GM12878 (cell line): ENCODE measurements around the gene NKD2. TPM values are rescaled to one million over a fixed set of nuclear protein-coding genes. Genes with fewer than 3 reads are reported as not detected.

Experiments
- ATAC-seq: fragments of 200-7000 bp; cut with Tn5 transposase; 3 replicates; pipeline ENCODE4 v1.9.1; 2020; ENCODE audit warnings: mild to moderate bottlenecking, moderate library complexity
- BruUV-seq: library from RNA; stranded (reverse); fragments of 400-500 nt; replicated peaks from 2 replicates; lab custom pipeline; 2021; lab: Mats Ljungman, UMichigan
- CTCF ChIA-PET: fragments of 300-600 bp; sonication (Branson Sonifier 250); formaldehyde crosslinking; extraction: SDS; loops from one replicate; lab custom pipeline; 2021; ENCODE audit warnings: inconsistent platforms; lab: Yijun Ruan, JAX
- POLR2A ChIA-PET: fragments of 350-600 bp; formaldehyde crosslinking; extraction: SDS; loops from one replicate; lab custom pipeline; 2021; ENCODE audit warnings: inconsistent platforms; lab: Charles Lee
- RAD21 ChIA-PET: fragments of 300-600 bp; sonication (Branson Sonifier 250); formaldehyde crosslinking; loops from one replicate; lab custom pipeline; 2023; ENCODE audit warnings: antibody characterized with exemption; ENCODE audit not compliant: unreplicated experiment; lab: Charles Lee
- SMC1A ChIA-PET: fragments of 300-600 bp; sonication (Branson Sonifier 250); formaldehyde crosslinking; loops from one replicate; lab custom pipeline; 2023; ENCODE audit not compliant: unreplicated experiment, uncharacterized antibody; lab: Charles Lee
- DNase-seq: peaks from one replicate; pipeline ENCODE4 v3.0.0-alpha.2; 2011; ENCODE audit warnings: low read depth, low spot score
- FAIRE-seq: peaks from 3 replicates; lab custom pipeline; 2011; peaks lifted over from hg19 to GRCh38; lab: Jason Lieb, UNC
- H2AFZ ChIP-seq: 2 replicates; pipeline ENCODE4 v1.6.0; 2011; ENCODE audit warnings: low read depth, low read length, control low read depth; ENCODE audit not compliant: control insufficient read depth
- H3K27ac ChIP-seq: 2 replicates; pipeline ENCODE4 v1.5.1; 2011; ENCODE audit warnings: control low read depth; ENCODE audit not compliant: control insufficient read depth, insufficient read depth
- H3K27me3 ChIP-seq, 2 experiments: replicated peaks in 1 of 2; 2 replicates each; pipeline versions ENCODE4 v1.6.0 to v1.6.1; 2011; ENCODE audit warnings: low read length in 1 of 2; ENCODE audit not compliant: control insufficient read depth in 2 of 2, insufficient read depth in 2 of 2
- H3K36me3 ChIP-seq, 2 experiments: 2 replicates each; pipeline ENCODE4 v1.5.1; 2011; ENCODE audit warnings: low read length in 1 of 2; ENCODE audit not compliant: control insufficient read depth in 2 of 2, insufficient read depth in 2 of 2
- H3K4me1 ChIP-seq: 2 replicates; pipeline ENCODE4 v1.6.1; 2011; ENCODE audit warnings: mild to moderate bottlenecking, low read length, moderate library complexity, mixed read lengths; ENCODE audit not compliant: control insufficient read depth, insufficient read depth
- H3K4me2 ChIP-seq: 2 replicates; pipeline ENCODE4 v1.6.0; 2011; ENCODE audit warnings: control low read depth; ENCODE audit not compliant: control insufficient read depth, insufficient read depth
- H3K4me3 ChIP-seq: fragments of 200-600 bp; sonication (generic); 2 replicates; pipeline ENCODE4 v1.5.1; 2016
- H3K79me2 ChIP-seq: 2 replicates; pipeline ENCODE4 v1.6.0; 2011; ENCODE audit warnings: low read length; ENCODE audit not compliant: control insufficient read depth, insufficient read depth
- H3K9ac ChIP-seq: 2 replicates; pipeline ENCODE4 v1.8.0; 2011; ENCODE audit warnings: low read length, control low read depth, mixed read lengths; ENCODE audit not compliant: control insufficient read depth, insufficient read depth
- H3K9me3 ChIP-seq: replicated peaks from 3 replicates; pipeline ENCODE4 v1.5.1; 2011; ENCODE audit warnings: mild to moderate bottlenecking, low read length; ENCODE audit not compliant: control insufficient read depth, insufficient read depth
- H4K20me1 ChIP-seq: 2 replicates; pipeline ENCODE4 v1.6.0; 2011; ENCODE audit not compliant: control insufficient read depth, insufficient read depth
- BMI1 ChIP-seq: fragments of 450-650 bp; IDR thresholded peaks from 2 replicates; pipeline ENCODE4 v1.6.1; 2016; ENCODE audit warnings: mild to moderate bottlenecking, moderate library complexity, borderline replicate concordance
- HSF1 ChIP-seq: fragments of 150-350 bp; IDR thresholded peaks from 2 replicates; pipeline ENCODE4 v1.6.1; 2014; ENCODE audit warnings: mild to moderate bottlenecking, low read depth, low read length
- NFIC ChIP-seq: IDR thresholded peaks from 2 replicates; pipeline ENCODE4 v1.6.1; 2012; ENCODE audit warnings: low read depth, mild to moderate bottlenecking, inconsistent platforms, low read length, moderate library complexity
- ZBTB33 ChIP-seq: fragments of 450-650 bp; IDR thresholded peaks from 2 replicates; pipeline ENCODE4 v1.6.1; 2017; ENCODE audit warnings: mild to moderate bottlenecking
- WGBS: methylation state at CpG from one replicate; pipeline ENCODE4 v1.1.6; 2016; ENCODE audit warnings: low lambda C conversion rate; ENCODE audit not compliant: insufficient replicate concordance, insufficient coverage; ENCODE audit errors: missing lambda C conversion rate; 5-methylcytosine and 5-hydroxymethylcytosine counted together
- in situ Hi-C: fragments of 300-500 bp; cut with MboI; formaldehyde crosslinking; loops from 9 replicates; pipeline ENCODE4 v1.14.3; 2018; ENCODE audit warnings: mixed read lengths
- intact Hi-C: fragments of 100-400 bp; cut with micrococcal nuclease; formaldehyde crosslinking; loops from one replicate; pipeline ENCODE4 v1.14.2; 2022; ENCODE audit not compliant: unreplicated experiment
- polyA plus RNA-seq, 11 experiments: library from polyadenylated mRNA; depleted of rRNA in 4 of 11; unstranded in 6 of 11; stranded (reverse) in 5 of 11; fragments of >200 nt; fragmentation: Nextera tagmentation in 4 of 11; fragmentation: Illumina TruSeq in 1 of 11; extraction: Ambion mirVana in 4 of 11; extraction: Trizol in 1 of 11; gene quantifications; 1 replicate in 1 of 11; 2 replicates in 10 of 11; pipeline versions ENCODE4 v1.2.1 to v1.2.3, GENCODE V29; 2011 to 2016; ENCODE audit warnings: inconsistent platforms in 2 of 11, missing spikeins in 2 of 11, low read depth in 1 of 11
- total RNA-seq, 4 experiments: library from RNA; depleted of rRNA in 3 of 4; stranded (reverse); fragments of >200 nt in 3 of 4; fragmentation: Illumina TruSeq in 1 of 4; extraction: Trizol in 1 of 4; gene quantifications; 2 replicates each; pipeline versions ENCODE4 v1.2.1 to v1.2.3, GENCODE V29; 2013 to 2021

Gene NKD2
- total and polyA plus RNA-seq, 10 of the 15 experiments (the other 5 are each of a cell fraction or from before 2014, with no cell fraction given), result 0.20 to 0.83 (median 0.26) TPM; not detected in 7

- H3K79me2 ChIP-seq, result no peaks in the 10 kb centered on the region
- 33% methylated on average over 27 of the region's 27 CpGs for WGBS
- no peak overlapping the region for H3K27ac ChIP-seq
- no peaks in the 10 kb centered on the region for H3K9me3 ChIP-seq
- TF ChIP-seq BMI1, result no peak
- TF ChIP-seq HSF1, result no peak
- TF ChIP-seq ZBTB33, result no peak
- TF ChIP-seq NFIC, result no peak
- TF ChIP-seq, all 136 proteins: peak for 0
- ChIA-PET POLR2A (no interaction called here), RAD21 (no interaction called here), CTCF (no interaction called here), SMC1A (no interaction called here)
- Histone ChIP-seq H3K4me3 (no peak overlapping the region), H3K9ac (no peak overlapping the region), H4K20me1 (no peaks in the 10 kb centered on the region), H3K36me3 (no peaks in the 10 kb centered on the region), H3K27me3 (peaks cover 0 to 2% of the 10 kb centered on the region in 2 experiments; a peak in 2 of 4 replicates), H3K4me2 (no peak overlapping the region), H3K4me1 (peaks cover 30% of the 10 kb centered on the region), H2AFZ (no peak overlapping the region)
- intact Hi-C loops, result no loop called here
- DNase-seq (no peak), FAIRE-seq (no peak), ATAC-seq (no peak)
- BruUV-seq, result no TSS peak
- in situ Hi-C loops, result no loop called here
Observed at GRCh38 chr5:961002-961710, 47.4 kb upstream of the NKD2 start.
